ENCODE results near the gene GATAD2B. TPM values are rescaled to one million over a fixed set of nuclear protein-coding genes. Genes with fewer than 3 reads are reported as not detected.

The GATAD2B gene
- total RNA-seq, 4 donors from 2014 or later = 22.0 to 40.7 (median 28.1) TPM

DNA sequence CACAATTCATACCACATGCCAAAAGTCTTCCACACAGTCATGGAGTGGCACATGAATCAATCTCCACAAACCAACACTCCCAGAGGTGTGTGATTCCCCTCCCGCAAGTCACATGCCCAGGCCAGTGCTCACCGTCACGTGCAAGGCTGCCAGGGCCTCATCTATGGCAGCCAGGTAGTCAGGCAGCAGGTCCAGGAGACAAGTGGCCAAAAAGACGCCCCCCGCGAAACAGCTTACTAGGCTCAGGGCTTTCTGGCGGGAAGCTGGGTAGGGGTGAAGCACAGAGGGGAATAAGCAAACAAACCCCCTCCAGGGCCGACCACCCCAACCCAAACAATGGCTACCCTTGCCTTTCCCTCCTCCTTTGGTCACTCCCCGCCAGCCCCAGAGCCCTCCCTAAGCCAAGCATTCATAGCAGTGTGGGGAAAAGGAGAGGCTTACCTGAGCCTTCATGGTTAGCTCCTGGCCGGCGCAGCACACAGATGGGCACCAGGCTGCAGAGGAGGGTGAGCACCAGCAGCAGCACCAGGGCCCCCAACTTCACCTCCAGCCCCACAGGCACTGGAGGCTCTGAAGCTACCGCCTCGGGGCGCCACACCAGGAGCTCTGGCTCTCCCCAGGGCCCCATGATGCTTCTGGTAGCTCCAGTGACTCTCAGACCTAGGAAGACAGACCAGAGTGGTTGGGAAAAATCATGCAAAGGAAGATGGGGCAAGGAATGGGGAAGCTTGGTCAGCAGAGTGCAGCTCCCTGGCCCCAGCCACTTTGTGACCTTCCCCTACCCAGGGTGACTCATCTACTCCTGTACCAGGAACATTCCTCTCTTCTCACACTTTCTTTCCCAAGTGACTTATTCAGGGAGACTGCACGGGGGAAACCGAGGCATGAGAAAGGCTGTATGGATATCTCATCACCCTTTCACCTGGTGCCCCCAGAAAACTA lies 39.6 kb upstream of the GATAD2B start:
- TF ChIP-seq CTCF (IDR thresholded peaks at IDR 0.05 in 4 of 5, conservative IDR thresholded peaks at IDR 0.05 in 1 of 5) = no peak
- TF ChIP-seq POLR2A (IDR thresholded peaks at IDR 0.05) = peak; percentile 4 to 12
- Histone ChIP-seq H3K9me3 (no peaks in the 10 kb centered on the region), H3K4me1 (peaks cover 59 to 63% of the 10 kb centered on the region in 2 donors), H3K27me3 (no peaks in the 10 kb centered on the region), H3K4me3 (peak overlapping the region; percentile 61 to 86 (median 80)), H3K27ac (peak overlapping the region; percentile 91 to 98 (median 94)), H3K36me3 (no peaks in the 10 kb centered on the region)
- in situ Hi-C loops (cut with MboI; ENCODE audit: low sequenced_read_pairs in 4 of 4) (loop anchor here in 1 of 4 donors (10.0 kb wide), 1 partner anchor 288 kb away; the partner anchor contains the start of genes ILF2 and NPR1), intact Hi-C loops (cut with DNase I; ENCODE audit: low total_unique reads) (no loop called here)
- ATAC-seq = peak; percentile 21 to 25
- peak; percentile 59 to 67 for DNase-seq

DNA sequence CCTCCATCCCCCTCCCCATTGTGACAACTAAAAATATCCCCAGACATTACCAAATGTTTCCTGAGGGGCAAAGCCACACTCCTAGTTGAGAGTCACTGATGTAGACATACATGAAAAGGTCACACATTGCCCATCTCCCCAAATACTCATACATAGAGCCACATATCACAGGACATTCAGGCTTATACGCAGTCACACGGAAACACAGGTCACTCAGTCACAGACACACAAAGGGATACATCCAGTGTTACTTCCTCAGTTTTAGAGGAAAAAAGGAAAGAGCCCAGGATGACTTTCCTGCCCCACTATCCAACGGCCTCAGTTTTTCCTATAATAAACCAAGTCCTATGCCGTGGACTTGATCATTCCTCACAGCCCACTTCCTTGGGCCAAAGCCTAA lies 38.6 kb upstream of the GATAD2B start:
- peak overlapping the region; percentile 91 to 98 (median 94) for H3K27ac ChIP-seq
- H3K36me3 ChIP-seq = no peaks in the 10 kb centered on the region
- H3K4me3 ChIP-seq = no peak overlapping the region
- H3K4me1 ChIP-seq = peaks cover 64 to 67% of the 10 kb centered on the region in 2 donors
- intact Hi-C loops (cut with DNase I; ENCODE audit: low total_unique reads) (no loop called here), in situ Hi-C loops (cut with MboI; ENCODE audit: low sequenced_read_pairs in 4 of 4) (loop anchor here in 1 of 4 donors (10.0 kb wide), 1 partner anchor 287 kb away; the partner anchor contains the start of genes ILF2 and NPR1)
- ATAC-seq (no peak), DNase-seq (no peak)
- TF ChIP-seq CTCF (IDR thresholded peaks at IDR 0.05 in 4 of 5, conservative IDR thresholded peaks at IDR 0.05 in 1 of 5) (no peak), POLR2A (IDR thresholded peaks at IDR 0.05) (no peak)
- H3K27me3 ChIP-seq = no peaks in the 10 kb centered on the region
- no peaks in the 10 kb centered on the region for H3K9me3 ChIP-seq

GRCh38 chr1:153960206-153960605 lies 37.4 kb upstream of the GATAD2B start:
- H3K36me3 ChIP-seq = no peaks in the 10 kb centered on the region
- no peak overlapping the region for H3K4me3 ChIP-seq
- TF ChIP-seq POLR2A (IDR thresholded peaks at IDR 0.05) = no peak
- TF ChIP-seq CTCF (IDR thresholded peaks at IDR 0.05 in 4 of 5, conservative IDR thresholded peaks at IDR 0.05 in 1 of 5) = no peak
- ATAC-seq (peak in 1 of 2 donors; percentile 4), DNase-seq (peak; percentile 44 to 87)
- intact Hi-C loops (cut with DNase I; ENCODE audit: low total_unique reads) = no loop called here
- no peaks in the 10 kb centered on the region for H3K9me3 ChIP-seq
- peak overlapping the region; percentile 91 to 98 (median 94) for H3K27ac ChIP-seq
- H3K4me1 ChIP-seq = peaks cover 65 to 72% of the 10 kb centered on the region in 2 donors
- no peaks in the 10 kb centered on the region for H3K27me3 ChIP-seq
- in situ Hi-C loops (cut with MboI; ENCODE audit: low sequenced_read_pairs in 4 of 4) = loop anchor here in 1 of 4 donors (10.0 kb wide), 1 partner anchor 285 kb away; the partner anchor contains the start of genes ILF2 and NPR1

GRCh38 chr1:153959454-153959853 lies 36.7 kb upstream of the GATAD2B start:
- Histone ChIP-seq H3K9me3 (no peaks in the 10 kb centered on the region), H3K4me3 (peak overlapping the region in 1 of 4 donors; percentile 99), H3K36me3 (no peaks in the 10 kb centered on the region), H3K27ac (peak overlapping the region; percentile 91 to 98 (median 94)), H3K27me3 (no peaks in the 10 kb centered on the region), H3K4me1 (peaks cover 66 to 72% of the 10 kb centered on the region in 2 donors)
- no peak for TF ChIP-seq POLR2A (IDR thresholded peaks at IDR 0.05)
- no peak for TF ChIP-seq CTCF (IDR thresholded peaks at IDR 0.05 in 4 of 5, conservative IDR thresholded peaks at IDR 0.05 in 1 of 5)
- no peak for DNase-seq
- in situ Hi-C loops (cut with MboI; ENCODE audit: low sequenced_read_pairs in 4 of 4) = no loop called here
- intact Hi-C loops (cut with DNase I; ENCODE audit: low total_unique reads) = no loop called here
- ATAC-seq = no peak
